PC-9 (cell line): ENCODE results near the gene PHF21A. TPM values are rescaled to one million over a fixed set of nuclear protein-coding genes. Genes with fewer than 3 reads are reported as not detected.
A peak's percentile ranks its signal among the peaks of the same experiment; 100 is the strongest.
"Not testable (repeated sequence)": the region's sequence is repeated elsewhere in the genome, so short reads cannot be mapped to it uniquely, and the experiment has no call there.

Source experiments
- BruUV-seq: library from RNA; stranded (reverse); fragments of 400-500 nt; replicated peaks from 2 replicates; lab custom pipeline; 2021; lab: Mats Ljungman, UMichigan
- CTCF ChIA-PET: fragments of 300-600 bp; sonication (Branson Sonifier 250); formaldehyde crosslinking; loops from one replicate; lab custom pipeline; 2022; ENCODE audit warnings: antibody characterized with exemption; lab: Charles Lee
- POLR2A ChIA-PET: fragments of 300-600 bp; sonication (Branson Sonifier 250); formaldehyde crosslinking; loops from one replicate; lab custom pipeline; 2022; ENCODE audit warnings: antibody characterized with exemption; ENCODE audit not compliant: unreplicated experiment; lab: Charles Lee
- DNase-seq, 2 experiments: peaks; one replicate each; pipeline versions ENCODE4 v3.0.0 to v3.0.0-alpha.2; 2015 to 2022; ENCODE audit warnings: mixed read lengths in 1 of 2
- H2AFZ ChIP-seq: fragments of 200-600 bp; sonication (generic); 2 replicates; pipeline ENCODE4 v1.8.1; 2017; ENCODE audit warnings: antibody characterized with exemption
- H3F3A ChIP-seq: fragments of 200-600 bp; sonication (generic); 2 replicates; pipeline ENCODE4 v1.8.1; 2017; ENCODE audit warnings: antibody characterized with exemption, mild to moderate bottlenecking, low read depth; ENCODE audit not compliant: insufficient read depth
- H3K27ac ChIP-seq: fragments of 200-600 bp; sonication (generic); 2 replicates; pipeline ENCODE4 v1.6.1; 2016; ENCODE audit warnings: mixed run types
- H3K27me3 ChIP-seq: fragments of 200-600 bp; sonication (generic); 2 replicates; pipeline ENCODE4 v1.6.1; 2016; ENCODE audit warnings: low read depth, mixed run types; ENCODE audit not compliant: insufficient read depth
- H3K36me3 ChIP-seq: fragments of 200-600 bp; sonication (generic); 2 replicates; pipeline ENCODE4 v1.6.1; 2016; ENCODE audit warnings: low read depth, mixed run types
- H3K4me1 ChIP-seq: fragments of 200-600 bp; sonication (generic); replicated peaks from 2 replicates; pipeline ENCODE4 v1.6.1; 2016; ENCODE audit warnings: mixed run types; ENCODE audit not compliant: insufficient read depth
- H3K4me2 ChIP-seq: fragments of 200-600 bp; sonication (generic); 2 replicates; pipeline ENCODE4 v1.6.1; 2017; ENCODE audit warnings: mixed run types
- H3K4me3 ChIP-seq: fragments of 200-600 bp; sonication (generic); 2 replicates; pipeline ENCODE4 v1.6.1; 2016; ENCODE audit warnings: mixed run types
- H3K79me2 ChIP-seq: fragments of 200-600 bp; sonication (generic); 2 replicates; pipeline ENCODE4 v1.6.1; 2017; ENCODE audit warnings: low read depth, mixed run types
- H3K9me2 ChIP-seq: fragments of 200-600 bp; sonication (generic); 2 replicates; pipeline ENCODE4 v1.8.1; 2017; ENCODE audit warnings: mild to moderate bottlenecking; ENCODE audit not compliant: insufficient read depth
- H3K9me3 ChIP-seq: fragments of 200-600 bp; sonication (generic); 2 replicates; pipeline ENCODE4 v1.8.1; 2016; ENCODE audit warnings: low read depth; ENCODE audit not compliant: insufficient read depth
- H4K20me1 ChIP-seq: fragments of 200-600 bp; sonication (generic); 2 replicates; pipeline ENCODE4 v1.8.1; 2017; ENCODE audit not compliant: insufficient read depth
- CTCF ChIP-seq: fragments of 200-600 bp; sonication (generic); conservative IDR thresholded peaks from 2 replicates; pipeline ENCODE4 v1.6.1; 2017; ENCODE audit warnings: mixed run types, antibody characterized with exemption, mild to moderate bottlenecking, moderate library complexity
- EZH2 ChIP-seq: fragments of 200-600 bp; sonication (generic); IDR thresholded peaks from 2 replicates; pipeline ENCODE4 v1.8.0; 2017; ENCODE audit warnings: antibody characterized with exemption, low read depth
- intact Hi-C: fragments of 100-400 bp; cut with micrococcal nuclease; formaldehyde crosslinking; loops from one replicate; pipeline ENCODE4 v1.10.0; 2022; ENCODE audit not compliant: unreplicated experiment
- total RNA-seq: library from RNA; stranded (reverse); gene quantifications from 2 replicates; pipeline ENCODE4 v1.2.3, GENCODE V29; 2021

Gene PHF21A
- total RNA-seq, 1 experiment from 2014 or later: 54.3 TPM

GRCh38 chr11:45900916-45901617, 220.2 kb downstream of the PHF21A start:
- Histone ChIP-seq H3K79me2 (no peaks in the 10 kb centered on the region), H3K9me2 (no peaks in the 10 kb centered on the region), H2AFZ (no peak overlapping the region), H3K27me3 (no peaks in the 10 kb centered on the region), H3K36me3 (no peaks in the 10 kb centered on the region), H4K20me1 (no peaks in the 10 kb centered on the region), H3K27ac (no peak overlapping the region), H3K9me3 (no peaks in the 10 kb centered on the region), H3F3A (peaks cover 7% of the 10 kb centered on the region; the same call in 1 of the 2 replicates), H3K4me3 (peak overlapping the region; percentile 60; the same call in 1 of the 2 replicates), H3K4me2 (peak overlapping the region; percentile 87), H3K4me1 (peaks cover 13% of the 10 kb centered on the region)
- ChIA-PET POLR2A (no interaction called here), CTCF (interaction anchor here (0.9 kb wide), 1 partner anchor 468 kb away, joined by 3 read pairs; no protein-coding TSS in a partner anchor)
- DNase-seq: no peak
- BruUV-seq: no TSS peak
- TF ChIP-seq EZH2 (no peak), CTCF (no peak)
- intact Hi-C loops: no loop called here

GRCh38 chr11:45900175-45900800, 221.0 kb downstream of the PHF21A start:
- H3K27me3 ChIP-seq, POLR2A ChIA-PET, H3K79me2 ChIP-seq, BruUV-seq, H3K9me2 ChIP-seq, H3K9me3 ChIP-seq, H4K20me1 ChIP-seq, H3K27ac ChIP-seq, H3F3A ChIP-seq, DNase-seq, intact Hi-C loops, H3K36me3 ChIP-seq: not testable (repeated sequence)
- CTCF ChIA-PET: interaction anchor here (0.9 kb wide), 1 partner anchor 468 kb away, joined by 3 read pairs; no protein-coding TSS in a partner anchor
- H2AFZ ChIP-seq: peak overlapping the region; percentile 81
- H3K4me1 ChIP-seq: peaks cover 13% of the 10 kb centered on the region
- H3K4me3 ChIP-seq: peak overlapping the region; percentile 60
- H3K4me2 ChIP-seq: peak overlapping the region; percentile 87

GRCh38 chr11:45899448-45900174, 221.6 kb downstream of the PHF21A start:
- peak overlapping the region; percentile 81; the same call in 1 of the 2 replicates for H2AFZ ChIP-seq
- peak overlapping the region; percentile 87 for H3K4me2 ChIP-seq
- peak overlapping the region; percentile 60 for H3K4me3 ChIP-seq
- peaks cover 13% of the 10 kb centered on the region for H3K4me1 ChIP-seq
- no peak overlapping the region for H3K27ac ChIP-seq
- ChIA-PET POLR2A (no interaction called here), CTCF (no interaction called here)
- H4K20me1 ChIP-seq: no peaks in the 10 kb centered on the region
- H3F3A ChIP-seq: peaks cover 7% of the 10 kb centered on the region; the same call in 1 of the 2 replicates
- intact Hi-C loops: loop anchor here (1.0 kb wide), 1 partner anchor 19 kb away; no protein-coding TSS in a partner anchor
- no TSS peak for BruUV-seq
- no peaks in the 10 kb centered on the region for H3K9me3 ChIP-seq
- H3K36me3 ChIP-seq: no peaks in the 10 kb centered on the region
- no peaks in the 10 kb centered on the region for H3K9me2 ChIP-seq
- H3K79me2 ChIP-seq: no peaks in the 10 kb centered on the region
- peak; percentile 76 to 91 for DNase-seq
- TF ChIP-seq EZH2 (no peak), CTCF (no peak)
- H3K27me3 ChIP-seq: no peaks in the 10 kb centered on the region
